Measurements from ENCODE around the gene YTHDF1.

YTHDF1 gene

DNA sequence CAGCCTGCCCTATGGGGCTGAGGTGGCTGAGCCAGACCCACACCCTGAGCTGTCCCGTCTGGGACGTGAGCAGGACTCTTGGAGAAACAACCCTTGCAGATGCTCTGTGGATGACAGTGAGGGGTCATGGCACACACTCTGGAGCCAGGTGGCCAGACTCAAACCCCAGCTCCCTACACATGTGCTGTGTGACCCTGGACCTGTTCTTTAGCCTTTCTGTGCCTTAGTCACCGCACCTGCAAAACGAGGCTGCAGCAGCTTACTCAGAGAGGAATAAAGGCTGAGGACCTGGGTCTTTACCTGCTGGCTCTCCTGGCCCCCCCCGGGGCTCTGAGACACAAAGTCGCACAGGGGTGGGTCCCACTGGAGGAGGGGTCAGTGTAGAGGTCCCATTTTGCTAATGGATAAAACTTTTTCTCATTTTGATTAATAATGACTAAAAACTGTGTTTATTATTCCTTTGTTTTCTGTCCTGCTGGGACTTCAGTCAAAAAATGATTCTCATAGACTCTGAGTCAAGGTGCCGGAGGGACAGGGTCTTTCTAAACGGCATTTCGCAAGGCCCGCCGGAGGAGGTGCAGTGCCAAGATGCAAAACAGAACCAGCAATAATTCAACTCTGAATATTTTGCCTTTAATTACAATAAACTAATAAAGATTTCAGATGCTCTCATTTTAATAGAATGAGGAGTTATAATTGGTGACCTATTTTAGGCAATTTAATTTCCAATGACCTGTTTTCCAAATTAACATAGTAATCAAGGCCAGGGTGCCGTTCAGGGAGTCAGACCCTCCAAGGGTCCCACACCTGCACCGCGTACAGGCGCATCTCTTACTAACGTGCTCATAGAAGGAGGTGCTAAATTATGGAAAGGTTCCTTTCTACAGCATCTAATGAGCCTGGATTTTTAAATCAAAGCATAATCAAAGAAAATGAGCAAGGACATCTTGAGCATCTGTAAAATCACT lies 62.4 kb downstream of the YTHDF1 start:
- no peak for DNase-seq

GRCh38 chr20:63152322-63153253 lies 63.3 kb downstream of the YTHDF1 start:
- no peak for DNase-seq

DNA sequence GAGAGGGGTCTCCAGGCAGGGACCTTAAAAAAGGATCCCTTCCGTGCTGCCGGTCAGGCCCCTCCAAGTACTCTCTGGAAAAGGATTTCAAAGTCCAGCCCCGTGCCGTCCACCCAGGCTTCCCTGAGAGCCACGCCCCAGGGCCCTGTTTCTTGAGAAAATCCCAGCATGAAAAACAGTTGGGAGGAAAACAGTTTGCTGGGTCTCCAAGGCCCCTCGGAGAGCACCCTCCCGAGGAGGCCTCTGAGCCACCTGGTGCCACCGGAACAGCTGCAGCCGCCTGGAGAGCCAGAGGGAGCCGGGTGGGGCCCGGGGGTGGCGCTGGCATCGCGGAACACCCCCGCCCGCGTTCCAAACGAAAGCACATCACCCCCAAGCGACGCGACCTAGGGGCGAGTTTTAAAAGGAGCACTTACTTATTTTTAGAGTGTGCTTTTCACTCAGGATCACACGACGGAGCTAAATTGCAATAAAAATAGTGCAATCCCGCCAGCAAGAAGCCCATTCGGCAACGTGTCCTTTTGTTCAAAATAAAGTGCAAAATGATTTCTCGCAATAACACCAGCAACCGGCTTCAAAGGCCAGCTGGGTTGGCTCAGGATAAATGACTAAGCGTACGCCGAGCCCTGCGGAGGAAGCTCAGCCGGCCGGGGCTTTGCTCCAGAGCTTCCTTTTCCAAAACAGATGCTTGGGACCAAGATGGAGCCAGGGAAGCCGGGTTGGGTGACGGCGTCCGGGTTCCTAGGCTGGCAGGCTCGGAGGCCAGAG lies 64.2 kb downstream of the YTHDF1 start:
- no peak for DNase-seq

DNA sequence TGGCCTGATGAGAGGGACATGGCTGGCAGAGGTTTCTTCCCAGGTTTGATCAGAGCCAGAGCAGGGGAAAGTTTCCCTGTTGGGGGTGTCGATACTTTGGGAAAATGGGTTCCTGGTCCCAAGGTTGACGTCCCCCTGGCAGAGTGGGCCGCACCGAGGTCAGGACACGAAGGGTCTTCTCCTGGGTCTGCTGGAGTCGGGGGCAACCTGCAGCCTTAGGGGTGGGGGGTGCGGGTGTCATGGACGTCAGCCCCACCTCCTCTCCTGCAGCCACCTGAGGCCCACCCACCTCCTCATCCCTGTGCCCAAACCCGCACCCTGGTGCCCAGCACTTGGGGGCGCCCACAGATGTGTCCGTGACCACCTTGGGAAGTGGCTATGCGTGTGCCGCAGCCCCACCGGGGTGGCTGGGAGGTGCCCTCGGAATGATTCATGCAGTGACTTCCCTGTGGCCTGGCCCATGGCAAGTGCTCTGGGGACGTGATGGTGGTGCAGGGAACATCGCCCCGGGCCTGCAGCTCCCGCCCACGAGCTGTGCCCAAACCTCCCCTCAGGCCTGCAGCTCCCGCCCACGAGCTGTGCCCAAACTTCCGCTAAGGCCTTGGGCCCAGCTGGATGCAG lies 64.9 kb downstream of the YTHDF1 start:
- no peak for DNase-seq

DNA sequence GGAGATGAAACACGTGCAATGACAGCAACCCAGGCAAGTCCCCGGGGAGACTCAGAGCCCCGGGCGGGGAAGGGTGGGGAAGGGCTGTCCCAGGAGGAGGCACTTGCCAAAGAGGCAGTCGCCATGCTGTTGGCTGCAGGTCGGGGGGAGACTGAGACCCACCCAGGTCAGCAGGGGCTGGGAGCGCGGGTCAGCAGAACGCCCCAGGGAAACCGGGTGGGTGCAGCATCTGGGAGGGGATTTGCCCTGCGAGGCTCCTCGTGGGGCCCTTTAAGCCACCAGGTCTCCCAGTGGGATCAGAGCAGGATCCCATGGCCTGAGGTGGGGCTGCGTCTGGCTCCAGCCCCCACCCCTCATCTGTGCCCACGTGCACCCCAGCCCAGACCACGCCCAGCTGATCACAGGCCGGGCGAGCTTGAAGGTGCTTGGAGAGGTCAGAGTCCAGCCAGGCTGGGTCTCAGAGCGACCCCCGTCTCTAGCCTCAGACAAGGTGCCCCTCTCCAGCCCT lies 65.5 kb downstream of the YTHDF1 start:
- no peak for DNase-seq

- DNase-seq = no peak
These were observed 66.3 kb downstream of the YTHDF1 start for GRCh38 chr20:63149531-63150192.

GRCh38 chr20:63148696-63149095 lies 67.2 kb downstream of the YTHDF1 start:
- no peak for DNase-seq

DNA sequence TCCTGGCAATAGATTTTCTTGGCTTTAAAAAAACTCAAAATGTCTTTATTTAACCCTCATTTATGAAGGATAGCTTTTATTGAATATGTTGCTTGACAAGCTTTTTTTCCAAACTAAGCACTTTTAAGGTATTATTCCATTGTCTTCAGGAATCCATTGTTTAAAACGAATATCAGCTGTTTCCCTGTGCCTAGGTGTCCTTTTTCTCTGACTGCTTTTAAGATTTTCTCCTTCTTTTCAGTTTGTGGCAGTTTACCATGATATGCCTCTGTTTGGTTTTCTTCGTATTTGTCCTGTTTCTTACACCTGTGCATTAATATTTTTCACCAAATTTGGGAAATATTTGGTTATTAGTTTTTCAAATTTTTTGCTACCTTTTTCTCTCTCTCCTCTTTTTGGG lies 68.4 kb downstream of the YTHDF1 start:
- no peak for DNase-seq

Measured in DMS 273 treated with DMSO at 0.1 percent for 48 hours (cell line).